GM12878 (cell line): ENCODE results near the gene CTR9. TPM values are rescaled to one million over a fixed set of nuclear protein-coding genes. Genes with fewer than 3 reads are reported as not detected.

ENCODE experiments used
- ATAC-seq: fragments of 200-7000 bp; cut with Tn5 transposase; 3 replicates; pipeline ENCODE4 v1.9.1; 2020; ENCODE audit warnings: mild to moderate bottlenecking, moderate library complexity
- BruUV-seq: library from RNA; stranded (reverse); fragments of 400-500 nt; replicated peaks from 2 replicates; lab custom pipeline; 2021; lab: Mats Ljungman, UMichigan
- CTCF ChIA-PET: fragments of 300-600 bp; sonication (Branson Sonifier 250); formaldehyde crosslinking; extraction: SDS; loops from one replicate; lab custom pipeline; 2021; ENCODE audit warnings: inconsistent platforms; lab: Yijun Ruan, JAX
- POLR2A ChIA-PET: fragments of 350-600 bp; formaldehyde crosslinking; extraction: SDS; loops from one replicate; lab custom pipeline; 2021; ENCODE audit warnings: inconsistent platforms; lab: Charles Lee
- RAD21 ChIA-PET: fragments of 300-600 bp; sonication (Branson Sonifier 250); formaldehyde crosslinking; loops from one replicate; lab custom pipeline; 2023; ENCODE audit warnings: antibody characterized with exemption; ENCODE audit not compliant: unreplicated experiment; lab: Charles Lee
- SMC1A ChIA-PET: fragments of 300-600 bp; sonication (Branson Sonifier 250); formaldehyde crosslinking; loops from one replicate; lab custom pipeline; 2023; ENCODE audit not compliant: unreplicated experiment, uncharacterized antibody; lab: Charles Lee
- DNase-seq: peaks from one replicate; pipeline ENCODE4 v3.0.0-alpha.2; 2011; ENCODE audit warnings: low read depth, low spot score
- FAIRE-seq: peaks from 3 replicates; lab custom pipeline; 2011; peaks lifted over from hg19 to GRCh38; lab: Jason Lieb, UNC
- H2AFZ ChIP-seq: 2 replicates; pipeline ENCODE4 v1.6.0; 2011; ENCODE audit warnings: low read depth, low read length, control low read depth; ENCODE audit not compliant: control insufficient read depth
- H3K27ac ChIP-seq: 2 replicates; pipeline ENCODE4 v1.5.1; 2011; ENCODE audit warnings: control low read depth; ENCODE audit not compliant: control insufficient read depth, insufficient read depth
- H3K27me3 ChIP-seq, 2 experiments: replicated peaks in 1 of 2; 2 replicates each; pipeline versions ENCODE4 v1.6.0 to v1.6.1; 2011; ENCODE audit warnings: low read length in 1 of 2; ENCODE audit not compliant: control insufficient read depth in 2 of 2, insufficient read depth in 2 of 2
- H3K36me3 ChIP-seq, 2 experiments: 2 replicates each; pipeline ENCODE4 v1.5.1; 2011; ENCODE audit warnings: low read length in 1 of 2; ENCODE audit not compliant: control insufficient read depth in 2 of 2, insufficient read depth in 2 of 2
- H3K4me1 ChIP-seq: 2 replicates; pipeline ENCODE4 v1.6.1; 2011; ENCODE audit warnings: mild to moderate bottlenecking, low read length, moderate library complexity, mixed read lengths; ENCODE audit not compliant: control insufficient read depth, insufficient read depth
- H3K4me2 ChIP-seq: 2 replicates; pipeline ENCODE4 v1.6.0; 2011; ENCODE audit warnings: control low read depth; ENCODE audit not compliant: control insufficient read depth, insufficient read depth
- H3K4me3 ChIP-seq: fragments of 200-600 bp; sonication (generic); 2 replicates; pipeline ENCODE4 v1.5.1; 2016
- H3K79me2 ChIP-seq: 2 replicates; pipeline ENCODE4 v1.6.0; 2011; ENCODE audit warnings: low read length; ENCODE audit not compliant: control insufficient read depth, insufficient read depth
- H3K9ac ChIP-seq: 2 replicates; pipeline ENCODE4 v1.8.0; 2011; ENCODE audit warnings: low read length, control low read depth, mixed read lengths; ENCODE audit not compliant: control insufficient read depth, insufficient read depth
- H3K9me3 ChIP-seq: replicated peaks from 3 replicates; pipeline ENCODE4 v1.5.1; 2011; ENCODE audit warnings: mild to moderate bottlenecking, low read length; ENCODE audit not compliant: control insufficient read depth, insufficient read depth
- H4K20me1 ChIP-seq: 2 replicates; pipeline ENCODE4 v1.6.0; 2011; ENCODE audit not compliant: control insufficient read depth, insufficient read depth
- EED ChIP-seq: sonication (generic); IDR thresholded peaks from 2 replicates; pipeline ENCODE4 v1.6.1; 2016; ENCODE audit warnings: antibody characterized with exemption, low read depth
- MTA3 ChIP-seq: IDR thresholded peaks from 2 replicates; pipeline ENCODE4 v1.6.1; 2012; ENCODE audit warnings: low read length, inconsistent platforms, borderline replicate concordance
- SUZ12 ChIP-seq: fragments of 200-600 bp; sonication (generic); IDR thresholded peaks from one replicate; pipeline ENCODE4 v1.6.1; 2018; ENCODE audit warnings: antibody characterized with exemption, mild to moderate bottlenecking; ENCODE audit not compliant: unreplicated experiment
- ZBED1 ChIP-seq: IDR thresholded peaks from 2 replicates; pipeline ENCODE4 v1.6.1; 2016; ENCODE audit warnings: borderline replicate concordance
- ZNF24 ChIP-seq: fragments of 450-650 bp; IDR thresholded peaks from 2 replicates; pipeline ENCODE4 v1.6.1; 2017; ENCODE audit warnings: antibody characterized with exemption, mild to moderate bottlenecking
- ZNF592 ChIP-seq: fragments of 450-650 bp; IDR thresholded peaks from 2 replicates; pipeline ENCODE4 v1.6.1; 2017; ENCODE audit warnings: mild to moderate bottlenecking, moderate library complexity
- WGBS: methylation state at CpG from one replicate; pipeline ENCODE4 v1.1.6; 2016; ENCODE audit warnings: low lambda C conversion rate; ENCODE audit not compliant: insufficient replicate concordance, insufficient coverage; ENCODE audit errors: missing lambda C conversion rate; 5-methylcytosine and 5-hydroxymethylcytosine counted together
- in situ Hi-C: fragments of 300-500 bp; cut with MboI; formaldehyde crosslinking; loops from 9 replicates; pipeline ENCODE4 v1.14.3; 2018; ENCODE audit warnings: mixed read lengths
- intact Hi-C: fragments of 100-400 bp; cut with micrococcal nuclease; formaldehyde crosslinking; loops from one replicate; pipeline ENCODE4 v1.14.2; 2022; ENCODE audit not compliant: unreplicated experiment
- polyA plus RNA-seq, 11 experiments: library from polyadenylated mRNA; depleted of rRNA in 4 of 11; unstranded in 6 of 11; stranded (reverse) in 5 of 11; fragments of >200 nt; fragmentation: Nextera tagmentation in 4 of 11; fragmentation: Illumina TruSeq in 1 of 11; extraction: Ambion mirVana in 4 of 11; extraction: Trizol in 1 of 11; gene quantifications; 1 replicate in 1 of 11; 2 replicates in 10 of 11; pipeline versions ENCODE4 v1.2.1 to v1.2.3, GENCODE V29; 2011 to 2016; ENCODE audit warnings: inconsistent platforms in 2 of 11, missing spikeins in 2 of 11, low read depth in 1 of 11
- total RNA-seq, 4 experiments: library from RNA; depleted of rRNA in 3 of 4; stranded (reverse); fragments of >200 nt in 3 of 4; fragmentation: Illumina TruSeq in 1 of 4; extraction: Trizol in 1 of 4; gene quantifications; 2 replicates each; pipeline versions ENCODE4 v1.2.1 to v1.2.3, GENCODE V29; 2013 to 2021

The CTR9 gene
- total and polyA plus RNA-seq, 10 of the 15 experiments (the other 5 are each of a cell fraction or from before 2014, with no cell fraction given), result 13.9 to 54.9 (median 28.9) TPM

GRCh38 chr11:10762913-10763421, 11.9 kb downstream of the CTR9 start:
- Histone ChIP-seq H4K20me1 (no peaks in the 10 kb centered on the region), H3K4me3 (no peak overlapping the region), H2AFZ (no peak overlapping the region), H3K9me3 (no peaks in the 10 kb centered on the region), H3K27ac (peak overlapping the region; percentile 67), H3K36me3 (peaks cover 0 to 12% of the 10 kb centered on the region in 2 experiments; a peak in 3 of 4 replicates), H3K9ac (no peak overlapping the region), H3K27me3 (no peaks in the 10 kb centered on the region), H3K4me2 (no peak overlapping the region), H3K79me2 (no peaks in the 10 kb centered on the region), H3K4me1 (peaks cover 11% of the 10 kb centered on the region)
- POLR2A ChIA-PET, result interaction anchor here (0.7 to 1.3 kb wide), 4 partner anchors 11 to 46 kb away, joined by 3 to 5 read pairs (median 3); partner anchors contain the start of genes CTR9 and EIF4G2
- peak; percentile 55 for ATAC-seq
- CTCF ChIA-PET, result interaction anchor here (0.6 to 4.1 kb wide), 10 partner anchors 8 to 357 kb away, joined by 3 to 23 read pairs (median 4); partner anchors contain the start of genes CTR9 and EIF4G2
- BruUV-seq, result no TSS peak
- intact Hi-C loops (no loop called here), in situ Hi-C loops (no loop called here)
- RAD21 ChIA-PET, result interaction anchor here (0.6 to 1.9 kb wide), 3 partner anchors 10 to 46 kb away, joined by 3 to 6 read pairs (median 5); partner anchors contain the start of gene EIF4G2
- FAIRE-seq, result no peak
- TF ChIP-seq ZNF592, result no peak
- no peak for TF ChIP-seq ZBED1
- no peak for TF ChIP-seq SUZ12
- no peak for TF ChIP-seq EED
- TF ChIP-seq MTA3, result no peak
- peak; percentile 67 for TF ChIP-seq ZNF24
- no peak for DNase-seq
- WGBS, result 80% methylated on average over 4 of the region's 4 CpGs
- SMC1A ChIA-PET, result interaction anchor here (0.5 to 2.4 kb wide), 11 partner anchors 8 to 357 kb away, joined by 3 to 8 read pairs (median 4); no protein-coding TSS in a partner anchor
